ENCODE results near the gene N4BP2L1.

DNA sequence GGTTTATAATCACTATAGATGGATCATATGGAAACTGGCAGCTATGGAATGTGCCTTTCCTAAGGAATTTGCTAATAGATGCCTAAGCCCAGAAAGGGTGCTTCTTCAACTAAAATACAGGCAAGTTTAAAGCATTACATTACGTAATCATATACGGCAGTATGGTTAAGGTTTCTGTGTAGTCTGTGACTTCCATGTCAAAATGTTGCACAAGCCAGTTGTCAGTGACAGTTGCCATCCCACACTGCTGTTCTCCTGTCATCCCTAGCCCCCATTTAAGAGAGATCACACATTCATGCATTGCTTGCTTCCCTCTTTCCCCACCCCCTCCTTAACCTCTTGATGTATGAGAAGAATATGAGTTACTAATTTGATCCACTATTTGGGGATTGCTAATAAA, 65.4 kb downstream of the N4BP2L1 start:
- TF ChIP-seq, protein P1, sequence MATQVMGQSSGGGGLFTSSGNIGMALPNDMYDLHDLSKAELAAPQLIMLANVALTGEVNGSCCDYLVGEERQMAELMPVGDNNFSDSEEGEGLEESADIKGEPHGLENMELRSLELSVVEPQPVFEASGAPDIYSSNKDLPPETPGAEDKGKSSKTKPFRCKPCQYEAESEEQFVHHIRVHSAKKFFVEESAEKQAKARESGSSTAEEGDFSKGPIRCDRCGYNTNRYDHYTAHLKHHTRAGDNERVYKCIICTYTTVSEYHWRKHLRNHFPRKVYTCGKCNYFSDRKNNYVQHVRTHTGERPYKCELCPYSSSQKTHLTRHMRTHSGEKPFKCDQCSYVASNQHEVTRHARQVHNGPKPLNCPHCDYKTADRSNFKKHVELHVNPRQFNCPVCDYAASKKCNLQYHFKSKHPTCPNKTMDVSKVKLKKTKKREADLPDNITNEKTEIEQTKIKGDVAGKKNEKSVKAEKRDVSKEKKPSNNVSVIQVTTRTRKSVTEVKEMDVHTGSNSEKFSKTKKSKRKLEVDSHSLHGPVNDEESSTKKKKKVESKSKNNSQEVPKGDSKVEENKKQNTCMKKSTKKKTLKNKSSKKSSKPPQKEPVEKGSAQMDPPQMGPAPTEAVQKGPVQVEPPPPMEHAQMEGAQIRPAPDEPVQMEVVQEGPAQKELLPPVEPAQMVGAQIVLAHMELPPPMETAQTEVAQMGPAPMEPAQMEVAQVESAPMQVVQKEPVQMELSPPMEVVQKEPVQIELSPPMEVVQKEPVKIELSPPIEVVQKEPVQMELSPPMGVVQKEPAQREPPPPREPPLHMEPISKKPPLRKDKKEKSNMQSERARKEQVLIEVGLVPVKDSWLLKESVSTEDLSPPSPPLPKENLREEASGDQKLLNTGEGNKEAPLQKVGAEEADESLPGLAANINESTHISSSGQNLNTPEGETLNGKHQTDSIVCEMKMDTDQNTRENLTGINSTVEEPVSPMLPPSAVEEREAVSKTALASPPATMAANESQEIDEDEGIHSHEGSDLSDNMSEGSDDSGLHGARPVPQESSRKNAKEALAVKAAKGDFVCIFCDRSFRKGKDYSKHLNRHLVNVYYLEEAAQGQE (IDR thresholded peaks at IDR 0.05; ENCODE audit: insufficient read depth in 1 of 2, low read depth in 2 of 2, low read length in 2 of 2), result no peak
- TF ChIP-seq POLR2AphosphoS5 (IDR thresholded peaks at IDR 0.05; ENCODE audit: low read depth, low read length) (no peak), SIN3A (IDR thresholded peaks at IDR 0.05; ENCODE audit: borderline replicate concordance, insufficient read depth, low read length) (no peak)

Measured in PFSK-1 (cell line).